Measurements from ENCODE around the gene TTLL9.

Gene TTLL9

GRCh38 chr20:31939661-31940060 lies 69.2 kb downstream of the TTLL9 start:
- Histone ChIP-seq H3K9me3 (ENCODE audit: control insufficient read depth, insufficient read depth, low read length) (no peaks in the 10 kb centered on the region), H3K27me3 (ENCODE audit: control insufficient read depth, insufficient read depth, low read length) (no peaks in the 10 kb centered on the region), H3K27ac (ENCODE audit: low read depth, low read length) (no peak overlapping the region), H3K4me1 (ENCODE audit: control insufficient read depth, insufficient read depth, low read length) (peaks cover 4% of the 10 kb centered on the region; the same call in 1 of the 2 replicates), H3K9ac (ENCODE audit: low read depth, low read length) (no peak overlapping the region), H3K36me3 (ENCODE audit: control insufficient read depth, insufficient read depth, low read length) (peaks cover 3% of the 10 kb centered on the region; the same call in 1 of the 2 replicates), H3K4me3 (ENCODE audit: low read depth, low read length) (no peak overlapping the region)

GRCh38 chr20:31943052-31943471 lies 72.6 kb downstream of the TTLL9 start:
- Histone ChIP-seq H3K9me3 (ENCODE audit: control insufficient read depth, insufficient read depth, low read length) (no peaks in the 10 kb centered on the region), H3K4me1 (ENCODE audit: control insufficient read depth, insufficient read depth, low read length) (no peaks in the 10 kb centered on the region), H3K27ac (ENCODE audit: low read depth, low read length) (no peak overlapping the region), H3K27me3 (ENCODE audit: control insufficient read depth, insufficient read depth, low read length) (no peaks in the 10 kb centered on the region), H3K9ac (ENCODE audit: low read depth, low read length) (no peak overlapping the region), H3K4me3 (ENCODE audit: low read depth, low read length) (no peak overlapping the region), H3K36me3 (ENCODE audit: control insufficient read depth, insufficient read depth, low read length) (peaks cover 37% of the 10 kb centered on the region)

GRCh38 chr20:31945319-31945718 lies 74.9 kb downstream of the TTLL9 start:
- no peaks in the 10 kb centered on the region for H3K9me3 ChIP-seq (ENCODE audit: control insufficient read depth, insufficient read depth, low read length)
- no peak overlapping the region for H3K9ac ChIP-seq (ENCODE audit: low read depth, low read length)
- H3K27me3 ChIP-seq (ENCODE audit: control insufficient read depth, insufficient read depth, low read length) = no peaks in the 10 kb centered on the region
- H3K4me1 ChIP-seq (ENCODE audit: control insufficient read depth, insufficient read depth, low read length) = no peaks in the 10 kb centered on the region
- no peak overlapping the region for H3K27ac ChIP-seq (ENCODE audit: low read depth, low read length)
- H3K36me3 ChIP-seq (ENCODE audit: control insufficient read depth, insufficient read depth, low read length) = peaks cover 59% of the 10 kb centered on the region
- H3K4me3 ChIP-seq (ENCODE audit: low read depth, low read length) = no peak overlapping the region

GRCh38 chr20:31945785-31946184 lies 75.4 kb downstream of the TTLL9 start:
- no peaks in the 10 kb centered on the region for H3K9me3 ChIP-seq (ENCODE audit: control insufficient read depth, insufficient read depth, low read length)
- no peak overlapping the region for H3K27ac ChIP-seq (ENCODE audit: low read depth, low read length)
- peaks cover 61% of the 10 kb centered on the region for H3K36me3 ChIP-seq (ENCODE audit: control insufficient read depth, insufficient read depth, low read length)
- H3K4me3 ChIP-seq (ENCODE audit: low read depth, low read length) = no peak overlapping the region
- H3K4me1 ChIP-seq (ENCODE audit: control insufficient read depth, insufficient read depth, low read length) = peaks cover 4% of the 10 kb centered on the region
- H3K27me3 ChIP-seq (ENCODE audit: control insufficient read depth, insufficient read depth, low read length) = no peaks in the 10 kb centered on the region
- H3K9ac ChIP-seq (ENCODE audit: low read depth, low read length) = no peak overlapping the region

- Histone ChIP-seq H3K4me3 (ENCODE audit: low read depth, low read length) (no peak overlapping the region), H3K36me3 (ENCODE audit: control insufficient read depth, insufficient read depth, low read length) (peaks cover 61% of the 10 kb centered on the region), H3K9ac (ENCODE audit: low read depth, low read length) (no peak overlapping the region), H3K4me1 (ENCODE audit: control insufficient read depth, insufficient read depth, low read length) (peaks cover 7% of the 10 kb centered on the region), H3K27me3 (ENCODE audit: control insufficient read depth, insufficient read depth, low read length) (no peaks in the 10 kb centered on the region), H3K9me3 (ENCODE audit: control insufficient read depth, insufficient read depth, low read length) (no peaks in the 10 kb centered on the region), H3K27ac (ENCODE audit: low read depth, low read length) (no peak overlapping the region)
Measured at GRCh38 chr20:31948008-31948407, 77.6 kb downstream of the TTLL9 start.

- no peaks in the 10 kb centered on the region for H3K9me3 ChIP-seq (ENCODE audit: control insufficient read depth, insufficient read depth, low read length)
- no peak overlapping the region for H3K9ac ChIP-seq (ENCODE audit: low read depth, low read length)
- no peak overlapping the region for H3K27ac ChIP-seq (ENCODE audit: low read depth, low read length)
- peaks cover 7% of the 10 kb centered on the region for H3K4me1 ChIP-seq (ENCODE audit: control insufficient read depth, insufficient read depth, low read length)
- H3K27me3 ChIP-seq (ENCODE audit: control insufficient read depth, insufficient read depth, low read length) = no peaks in the 10 kb centered on the region
- H3K36me3 ChIP-seq (ENCODE audit: control insufficient read depth, insufficient read depth, low read length) = peaks cover 55% of the 10 kb centered on the region
- H3K4me3 ChIP-seq (ENCODE audit: low read depth, low read length) = peak overlapping the region; percentile 94; the same call in 1 of the 2 replicates
Measured at GRCh38 chr20:31949877-31950646, 79.6 kb downstream of the TTLL9 start.

GRCh38 chr20:31951203-31951529 lies 80.7 kb downstream of the TTLL9 start:
- H3K4me1 ChIP-seq (ENCODE audit: control insufficient read depth, insufficient read depth, low read length) = peaks cover 7% of the 10 kb centered on the region
- peak overlapping the region; percentile 73 for H3K27ac ChIP-seq (ENCODE audit: low read depth, low read length)

GRCh38 chr20:31951530-31952453 lies 81.4 kb downstream of the TTLL9 start, which contains the start of gene PDRG1:
PDRG1 (minus strand) TSS chr20:31952046; CDS start chr20:31951961, 85 bp downstream.
- Histone ChIP-seq H3K27me3 (ENCODE audit: control insufficient read depth, insufficient read depth, low read length) (0 out of 2 replicates have a peak, but pooled peaks cover 3% of the 10 kb centered on the region), H3K4me1 (ENCODE audit: control insufficient read depth, insufficient read depth, low read length) (peaks cover 7% of the 10 kb centered on the region), H3K9me3 (ENCODE audit: control insufficient read depth, insufficient read depth, low read length) (no peaks in the 10 kb centered on the region), H3K36me3 (ENCODE audit: control insufficient read depth, insufficient read depth, low read length) (peaks cover 37% of the 10 kb centered on the region), H3K4me3 (ENCODE audit: low read depth, low read length) (peak within 1 kb of the TSS; percentile 94), H3K9ac (ENCODE audit: low read depth, low read length) (peak within 1 kb of the TSS; percentile 77), H3K27ac (ENCODE audit: low read depth, low read length) (peak within 1 kb of the TSS; percentile 73)

More at GRCh38 chr20:31951203-31951529, 80.7 kb downstream of the TTLL9 start:
- Histone ChIP-seq H3K27me3 (ENCODE audit: control insufficient read depth, insufficient read depth, low read length) (no peaks in the 10 kb centered on the region), H3K36me3 (ENCODE audit: control insufficient read depth, insufficient read depth, low read length) (peaks cover 44% of the 10 kb centered on the region), H3K9ac (ENCODE audit: low read depth, low read length) (peak overlapping the region; percentile 77), H3K4me3 (ENCODE audit: low read depth, low read length) (peak overlapping the region; percentile 94), H3K9me3 (ENCODE audit: control insufficient read depth, insufficient read depth, low read length) (no peaks in the 10 kb centered on the region)

GRCh38 chr20:31953556-31954148 lies 83.2 kb downstream of the TTLL9 start:
- Histone ChIP-seq H3K27ac (ENCODE audit: low read depth, low read length) (no peak overlapping the region), H3K9ac (ENCODE audit: low read depth, low read length) (no peak overlapping the region), H3K4me3 (ENCODE audit: low read depth, low read length) (no peak overlapping the region), H3K36me3 (ENCODE audit: control insufficient read depth, insufficient read depth, low read length) (peaks cover 19% of the 10 kb centered on the region), H3K4me1 (ENCODE audit: control insufficient read depth, insufficient read depth, low read length) (peaks cover 7% of the 10 kb centered on the region), H3K9me3 (ENCODE audit: control insufficient read depth, insufficient read depth, low read length) (no peaks in the 10 kb centered on the region), H3K27me3 (ENCODE audit: control insufficient read depth, insufficient read depth, low read length) (0 out of 2 replicates have a peak, but pooled peaks cover 3% of the 10 kb centered on the region)

- H3K4me1 ChIP-seq (ENCODE audit: control insufficient read depth, insufficient read depth, low read length) = peaks cover 8% of the 10 kb centered on the region
- no peak overlapping the region for H3K27ac ChIP-seq (ENCODE audit: low read depth, low read length)
- no peak overlapping the region for H3K9ac ChIP-seq (ENCODE audit: low read depth, low read length)
- peaks cover 10% of the 10 kb centered on the region for H3K36me3 ChIP-seq (ENCODE audit: control insufficient read depth, insufficient read depth, low read length)
- H3K9me3 ChIP-seq (ENCODE audit: control insufficient read depth, insufficient read depth, low read length) = no peaks in the 10 kb centered on the region
- H3K4me3 ChIP-seq (ENCODE audit: low read depth, low read length) = no peak overlapping the region
- 0 out of 2 replicates have a peak, but pooled peaks cover 3% of the 10 kb centered on the region for H3K27me3 ChIP-seq (ENCODE audit: control insufficient read depth, insufficient read depth, low read length)
Measured at GRCh38 chr20:31954500-31954899, 84.1 kb downstream of the TTLL9 start.
